Hepatocyte (in vitro differentiated cells): ENCODE results near the gene EHBP1.

Source experiments
- EZH2 ChIP-seq: fragments of 200-600 bp; sonication (generic); IDR thresholded peaks from 2 replicates; pipeline ENCODE4 v1.6.1; 2016; ENCODE audit warnings: antibody characterized with exemption, mild to moderate bottlenecking, borderline replicate concordance
- EZH2phosphoT487 ChIP-seq: fragments of 200-600 bp; sonication (generic); IDR thresholded peaks from one replicate; pipeline ENCODE4 v1.6.1; 2018; ENCODE audit warnings: antibody characterized with exemption, mild to moderate bottlenecking, low read depth, moderate library complexity; ENCODE audit not compliant: unreplicated experiment, severe bottlenecking
- TF ChIP-seq, protein P1 (sequence below): fragments of 200-600 bp; sonication (generic); IDR thresholded peaks from 2 replicates; pipeline ENCODE4 v1.5.1; 2016; ENCODE audit warnings: antibody characterized with exemption, mild to moderate bottlenecking; ENCODE audit not compliant: poor library complexity

GRCh38 chr2:62658891-62659290, 46.6 kb upstream of the EHBP1 start:
- TF ChIP-seq EZH2phosphoT487 = no peak
- TF ChIP-seq, protein P1, sequence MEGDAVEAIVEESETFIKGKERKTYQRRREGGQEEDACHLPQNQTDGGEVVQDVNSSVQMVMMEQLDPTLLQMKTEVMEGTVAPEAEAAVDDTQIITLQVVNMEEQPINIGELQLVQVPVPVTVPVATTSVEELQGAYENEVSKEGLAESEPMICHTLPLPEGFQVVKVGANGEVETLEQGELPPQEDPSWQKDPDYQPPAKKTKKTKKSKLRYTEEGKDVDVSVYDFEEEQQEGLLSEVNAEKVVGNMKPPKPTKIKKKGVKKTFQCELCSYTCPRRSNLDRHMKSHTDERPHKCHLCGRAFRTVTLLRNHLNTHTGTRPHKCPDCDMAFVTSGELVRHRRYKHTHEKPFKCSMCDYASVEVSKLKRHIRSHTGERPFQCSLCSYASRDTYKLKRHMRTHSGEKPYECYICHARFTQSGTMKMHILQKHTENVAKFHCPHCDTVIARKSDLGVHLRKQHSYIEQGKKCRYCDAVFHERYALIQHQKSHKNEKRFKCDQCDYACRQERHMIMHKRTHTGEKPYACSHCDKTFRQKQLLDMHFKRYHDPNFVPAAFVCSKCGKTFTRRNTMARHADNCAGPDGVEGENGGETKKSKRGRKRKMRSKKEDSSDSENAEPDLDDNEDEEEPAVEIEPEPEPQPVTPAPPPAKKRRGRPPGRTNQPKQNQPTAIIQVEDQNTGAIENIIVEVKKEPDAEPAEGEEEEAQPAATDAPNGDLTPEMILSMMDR = no peak
- no peak for TF ChIP-seq EZH2
